ENCODE data around the gene TNK2. TPM values are rescaled to one million over a fixed set of nuclear protein-coding genes. Genes with fewer than 3 reads are reported as not detected.
"Not testable (repeated sequence)": the region's sequence is repeated elsewhere in the genome, so short reads cannot be mapped to it uniquely, and the experiment has no call there.

TNK2 gene
- total RNA-seq, 1 donor from 2014 or later: 17.4 TPM

- DNase-seq: no peak
Observed at GRCh38 chr3:195916291-195916690, 7.9 kb upstream of the TNK2 start.

GRCh38 chr3:195914648-195915473 is 6.5 kb upstream of the TNK2 start:
- DNase-seq: no peak

- not testable (repeated sequence) for DNase-seq
Observed at GRCh38 chr3:195914146-195914545, 5.8 kb upstream of the TNK2 start.

- DNase-seq: no peak
Observed at GRCh38 chr3:195913382-195913781, 5.0 kb upstream of the TNK2 start.

- DNase-seq: no peak
Observed at GRCh38 chr3:195911946-195912270, 3.6 kb upstream of the TNK2 start.

- no peak for DNase-seq
Observed at GRCh38 chr3:195911041-195911945, 2.9 kb upstream of the TNK2 start.

GRCh38 chr3:195910499-195910845 is 2.1 kb upstream of the TNK2 start:
- no peak for DNase-seq

- DNase-seq: peak; percentile 59
Observed at GRCh38 chr3:195909644-195910498, 1.5 kb upstream of the TNK2 start.

GRCh38 chr3:195908694-195909581 is 587 bp upstream of the TNK2 start:
- no peak for DNase-seq

GRCh38 chr3:195907684-195907933 is 742 bp downstream of the TNK2 start:
- no peak for DNase-seq

- no peak for DNase-seq
Observed at GRCh38 chr3:195906865-195907683, 1.3 kb downstream of the TNK2 start.

- DNase-seq: no peak
Observed at GRCh38 chr3:195905970-195906864, 2.1 kb downstream of the TNK2 start.

GRCh38 chr3:195904368-195904767 is 4.0 kb downstream of the TNK2 start:
- DNase-seq: no peak

GRCh38 chr3:195903950-195904290 is 4.4 kb downstream of the TNK2 start:
- DNase-seq: no peak

- not testable (repeated sequence) for DNase-seq
Observed at GRCh38 chr3:195902634-195903033, 5.7 kb downstream of the TNK2 start.

- peak; percentile 32 for DNase-seq
Observed at GRCh38 chr3:195901836-195902585, 6.3 kb downstream of the TNK2 start.

GRCh38 chr3:195900436-195901355 is 7.7 kb downstream of the TNK2 start:
- no peak for DNase-seq

Data from skin of body (tissue), 2 donors.